Measurements from ENCODE around the gene CHGA. TPM values are rescaled to one million over a fixed set of nuclear protein-coding genes. Genes with fewer than 3 reads are reported as not detected.

The CHGA gene
- total RNA-seq, 1 donor from 2014 or later = not detected

DNA sequence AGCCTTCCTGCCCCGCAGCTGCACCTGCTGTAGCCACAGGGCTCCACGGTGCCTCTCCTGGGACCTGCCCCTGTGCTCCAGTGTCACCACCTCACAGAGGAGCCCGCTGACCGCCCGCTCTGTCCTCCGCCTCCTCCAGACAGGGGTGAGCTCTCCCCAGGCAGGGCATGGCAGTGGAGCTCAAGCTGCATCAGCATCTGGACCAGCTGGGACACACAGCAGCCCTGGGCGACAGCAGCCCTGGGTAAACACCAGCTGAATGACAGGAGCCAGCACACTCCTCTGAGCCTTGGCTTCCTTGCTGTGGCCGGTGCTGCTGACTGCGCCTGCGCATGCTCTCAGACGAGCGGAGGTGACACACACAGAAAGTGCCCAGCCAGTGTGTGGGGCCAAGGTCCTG is 22.0 kb downstream of the CHGA start:
- H3K4me1 ChIP-seq = no peaks in the 10 kb centered on the region
- intact Hi-C loops (cut with DNase I) = no loop called here
- TF ChIP-seq, protein P1, sequence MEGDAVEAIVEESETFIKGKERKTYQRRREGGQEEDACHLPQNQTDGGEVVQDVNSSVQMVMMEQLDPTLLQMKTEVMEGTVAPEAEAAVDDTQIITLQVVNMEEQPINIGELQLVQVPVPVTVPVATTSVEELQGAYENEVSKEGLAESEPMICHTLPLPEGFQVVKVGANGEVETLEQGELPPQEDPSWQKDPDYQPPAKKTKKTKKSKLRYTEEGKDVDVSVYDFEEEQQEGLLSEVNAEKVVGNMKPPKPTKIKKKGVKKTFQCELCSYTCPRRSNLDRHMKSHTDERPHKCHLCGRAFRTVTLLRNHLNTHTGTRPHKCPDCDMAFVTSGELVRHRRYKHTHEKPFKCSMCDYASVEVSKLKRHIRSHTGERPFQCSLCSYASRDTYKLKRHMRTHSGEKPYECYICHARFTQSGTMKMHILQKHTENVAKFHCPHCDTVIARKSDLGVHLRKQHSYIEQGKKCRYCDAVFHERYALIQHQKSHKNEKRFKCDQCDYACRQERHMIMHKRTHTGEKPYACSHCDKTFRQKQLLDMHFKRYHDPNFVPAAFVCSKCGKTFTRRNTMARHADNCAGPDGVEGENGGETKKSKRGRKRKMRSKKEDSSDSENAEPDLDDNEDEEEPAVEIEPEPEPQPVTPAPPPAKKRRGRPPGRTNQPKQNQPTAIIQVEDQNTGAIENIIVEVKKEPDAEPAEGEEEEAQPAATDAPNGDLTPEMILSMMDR (IDR thresholded peaks at IDR 0.05) = no peak
- DNase-seq (no peak), ATAC-seq (no peak)
- no peaks in the 10 kb centered on the region for H3K9me3 ChIP-seq
- H3K27ac ChIP-seq = no peak overlapping the region
- H3K4me3 ChIP-seq = no peak overlapping the region
- no peaks in the 10 kb centered on the region for H3K27me3 ChIP-seq
- peaks cover 44% of the 10 kb centered on the region for H3K36me3 ChIP-seq

DNA sequence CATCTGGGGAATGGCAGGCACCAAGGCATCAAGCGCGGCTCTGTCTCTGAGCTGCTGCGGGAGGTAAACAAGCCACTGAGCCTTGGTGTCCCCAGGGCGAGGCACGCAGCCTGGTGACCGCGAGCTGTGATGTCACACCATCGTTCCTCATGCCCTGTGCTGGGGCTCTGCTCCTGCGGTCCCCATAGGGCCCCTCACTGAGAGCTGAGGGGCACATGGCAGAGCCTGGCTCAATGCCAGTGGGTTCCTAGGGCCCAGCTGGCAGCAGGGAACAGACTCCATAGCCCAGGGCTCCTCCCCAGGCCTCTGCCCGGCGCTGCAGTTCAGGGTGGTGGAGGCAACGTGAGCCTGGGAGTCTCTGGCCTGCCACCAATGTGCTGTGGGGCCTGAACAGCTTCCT is 22.6 kb downstream of the CHGA start:
- Histone ChIP-seq H3K4me1 (no peaks in the 10 kb centered on the region), H3K27ac (no peak overlapping the region), H3K9me3 (no peaks in the 10 kb centered on the region), H3K27me3 (no peaks in the 10 kb centered on the region), H3K4me3 (no peak overlapping the region), H3K36me3 (peaks cover 50% of the 10 kb centered on the region)
- DNase-seq = no peak
- intact Hi-C loops (cut with DNase I) = no loop called here
- TF ChIP-seq, protein P1 (IDR thresholded peaks at IDR 0.05) = no peak
- no peak for ATAC-seq

DNA sequence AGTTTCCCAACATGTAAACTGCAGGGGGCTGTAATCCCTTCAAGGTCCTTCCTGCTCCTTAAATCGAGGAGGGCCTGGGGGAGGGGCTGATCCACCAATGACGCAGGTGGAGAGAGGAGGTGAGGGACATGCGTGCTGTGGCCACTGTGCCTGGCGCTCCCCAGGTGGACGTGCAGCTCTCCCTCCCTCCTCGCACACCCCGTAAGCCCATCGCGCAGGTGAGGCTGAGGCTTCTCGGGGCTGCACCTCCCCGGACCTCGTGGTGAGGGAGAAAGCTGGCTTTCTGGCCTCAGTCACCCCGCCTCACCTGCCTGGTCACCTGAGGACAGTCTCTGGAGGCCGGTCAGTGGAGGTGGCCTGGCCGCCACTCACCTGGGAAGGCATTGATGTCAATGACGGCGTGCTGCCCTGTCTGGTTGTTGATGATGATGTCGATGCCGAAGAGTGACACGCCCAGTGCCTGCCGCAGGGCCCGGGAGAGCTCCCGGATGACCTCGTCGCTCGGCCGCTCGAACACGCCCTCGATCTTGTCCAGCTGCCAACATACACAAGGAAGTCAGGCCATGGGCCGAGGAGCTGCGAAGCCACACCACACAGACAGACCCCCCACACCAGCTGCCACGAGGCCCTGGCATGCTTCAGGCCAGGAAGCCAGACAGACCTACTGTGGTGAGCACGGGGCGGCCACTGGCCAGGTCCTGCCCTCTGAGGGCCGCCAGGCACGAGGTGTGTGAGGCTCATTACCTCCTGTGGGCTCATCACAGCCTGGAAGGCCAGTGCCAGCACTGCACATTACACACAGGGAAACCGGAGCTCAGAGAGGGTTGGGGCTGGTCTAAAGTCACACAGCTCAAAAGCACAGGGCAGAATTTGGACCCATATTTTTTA is 23.3 kb downstream of the CHGA start:
- TF ChIP-seq, protein P1 (IDR thresholded peaks at IDR 0.05) = no peak
- Histone ChIP-seq H3K27me3 (no peaks in the 10 kb centered on the region), H3K9me3 (no peaks in the 10 kb centered on the region), H3K4me3 (no peak overlapping the region), H3K27ac (no peak overlapping the region), H3K4me1 (no peaks in the 10 kb centered on the region), H3K36me3 (peaks cover 56% of the 10 kb centered on the region)
- ATAC-seq (peak; percentile 51), DNase-seq (peak; percentile 77)
- intact Hi-C loops (cut with DNase I) = no loop called here

DNA sequence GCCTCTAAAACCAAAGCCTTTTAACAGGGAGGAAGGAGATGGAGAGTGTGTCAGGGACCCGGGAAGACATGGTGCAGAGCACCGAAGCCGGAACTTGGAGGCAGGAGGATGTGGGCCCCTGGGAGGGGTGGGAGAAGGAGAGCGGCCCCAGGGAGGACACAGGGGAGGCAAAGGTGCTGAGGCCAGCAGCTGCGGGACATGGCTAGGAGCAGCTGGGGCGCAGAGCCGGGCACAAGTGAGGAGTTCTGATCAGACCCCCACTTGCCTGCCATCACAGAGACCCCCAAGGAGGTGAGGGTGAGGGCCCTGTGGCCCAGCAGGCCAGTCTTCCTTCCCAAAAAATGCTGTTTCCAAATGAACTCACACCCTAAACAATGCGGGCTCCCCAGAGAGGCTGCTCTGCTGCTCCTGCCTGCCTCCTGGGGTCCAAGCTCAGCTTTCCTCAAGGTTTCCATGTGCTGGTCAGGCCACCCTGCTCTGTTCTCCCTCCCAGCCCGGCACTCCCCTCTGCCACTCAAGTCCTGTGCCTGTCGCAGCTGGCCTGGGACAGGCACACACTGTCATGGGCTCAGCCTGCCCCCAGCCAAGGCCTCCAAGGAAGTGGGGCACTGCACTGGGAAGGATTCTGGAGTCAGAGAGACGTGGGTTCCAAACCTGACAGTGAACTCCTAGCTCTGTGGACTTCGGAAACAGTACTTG is 24.0 kb downstream of the CHGA start:
- DNase-seq (no peak), ATAC-seq (no peak)
- TF ChIP-seq, protein P1 (IDR thresholded peaks at IDR 0.05) = no peak
- Histone ChIP-seq H3K36me3 (peaks cover 58% of the 10 kb centered on the region), H3K27ac (no peak overlapping the region), H3K9me3 (no peaks in the 10 kb centered on the region), H3K4me1 (no peaks in the 10 kb centered on the region), H3K4me3 (no peak overlapping the region), H3K27me3 (no peaks in the 10 kb centered on the region)
- intact Hi-C loops (cut with DNase I) = no loop called here

DNA sequence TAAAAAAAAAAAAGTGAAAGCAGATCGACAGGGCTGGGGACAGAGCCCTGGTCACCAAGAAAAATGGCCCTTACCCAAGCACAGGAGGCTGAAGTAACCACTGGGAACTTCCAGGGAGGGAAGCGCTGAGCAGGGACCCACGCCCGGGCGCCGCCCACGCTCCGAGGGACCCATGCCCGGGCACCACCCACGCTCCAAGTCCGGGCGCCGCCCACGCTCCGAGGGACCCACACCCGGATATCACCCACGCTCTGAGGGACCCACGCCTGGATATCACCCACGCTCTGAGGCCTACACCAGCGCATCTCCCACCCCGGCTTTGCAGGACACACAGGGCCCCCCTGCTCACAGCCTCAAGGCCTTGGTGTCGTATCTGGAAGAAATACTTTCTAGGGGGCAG is 25.7 kb downstream of the CHGA start:
- TF ChIP-seq, protein P1 (IDR thresholded peaks at IDR 0.05) = no peak
- no peak overlapping the region for H3K4me3 ChIP-seq
- no peaks in the 10 kb centered on the region for H3K27me3 ChIP-seq
- DNase-seq = no peak
- intact Hi-C loops (cut with DNase I) = no loop called here
- no peaks in the 10 kb centered on the region for H3K4me1 ChIP-seq
- no peaks in the 10 kb centered on the region for H3K9me3 ChIP-seq
- no peak for ATAC-seq
- H3K27ac ChIP-seq = no peak overlapping the region
- peaks cover 54% of the 10 kb centered on the region for H3K36me3 ChIP-seq
